ACHN (cell line): ENCODE results near the gene CCDC127.
A peak's percentile ranks its signal among the peaks of the same experiment; 100 is the strongest.
"Not testable (repeated sequence)": the region's sequence is repeated elsewhere in the genome, so short reads cannot be mapped to it uniquely, and the experiment has no call there.

Experiments used
- DNase-seq: peaks from one replicate; pipeline ENCODE4 v3.0.0-alpha.2; 2015
- in situ Hi-C: cut with HindIII; loops from 2 replicates; pipeline ENCODE4 v1.10.0; 2017; ENCODE audit warnings: low sequenced_read_pairs, low pct_ligation_motif_present, low pct_unique_long_range_greater_than_20kb

The CCDC127 gene

GRCh38 chr5:237931-238330, 20.0 kb upstream of the CCDC127 start:
- DNase-seq, in situ Hi-C loops: not testable (repeated sequence)

GRCh38 chr5:235527-235926, 17.6 kb upstream of the CCDC127 start:
- in situ Hi-C loops, DNase-seq: not testable (repeated sequence)

GRCh38 chr5:234450-234849, 16.5 kb upstream of the CCDC127 start:
- in situ Hi-C loops, result no loop called here
- DNase-seq, result no peak

GRCh38 chr5:233426-233825, 15.5 kb upstream of the CCDC127 start:
- in situ Hi-C loops, DNase-seq: not testable (repeated sequence)

GRCh38 chr5:231661-232060, 13.7 kb upstream of the CCDC127 start:
- in situ Hi-C loops, result no loop called here

GRCh38 chr5:230711-231110, 12.8 kb upstream of the CCDC127 start:
- DNase-seq, result no peak
- in situ Hi-C loops, result no loop called here

More at GRCh38 chr5:231661-232060, 13.7 kb upstream of the CCDC127 start:
- no peak for DNase-seq

GRCh38 chr5:228886-229285, 10.9 kb upstream of the CCDC127 start:
- in situ Hi-C loops, result no loop called here
- no peak for DNase-seq

- in situ Hi-C loops, DNase-seq: not testable (repeated sequence)
These were observed 9.4 kb upstream of the CCDC127 start for GRCh38 chr5:227375-227774.

GRCh38 chr5:225334-225733, 7.4 kb upstream of the CCDC127 start:
- in situ Hi-C loops, result no loop called here
- no peak for DNase-seq

GRCh38 chr5:223791-224190, 5.8 kb upstream of the CCDC127 start:
- DNase-seq, result no peak
- in situ Hi-C loops, result no loop called here

GRCh38 chr5:222951-223715, 5.2 kb upstream of the CCDC127 start:
- in situ Hi-C loops, DNase-seq: not testable (repeated sequence)

- DNase-seq, result peak; percentile 23
- in situ Hi-C loops, result no loop called here
These were observed 2.0 kb upstream of the CCDC127 start for GRCh38 chr5:219991-220390.

GRCh38 chr5:219460-219863, 1.5 kb upstream of the CCDC127 start:
- peak; percentile 41 for DNase-seq
- in situ Hi-C loops, result no loop called here

GRCh38 chr5:218457-219291, 721 bp upstream of the CCDC127 start:
- DNase-seq, result peak; percentile 37
- in situ Hi-C loops, result no loop called here

GRCh38 chr5:216076-216475, 1.9 kb downstream of the CCDC127 start:
- DNase-seq, in situ Hi-C loops: not testable (repeated sequence)

GRCh38 chr5:215256-215655, 2.7 kb downstream of the CCDC127 start:
- in situ Hi-C loops, result not testable (repeated sequence)
- DNase-seq, result peak; percentile 11

- in situ Hi-C loops, result no loop called here
- no peak for DNase-seq
These were observed 4.1 kb downstream of the CCDC127 start for GRCh38 chr5:213803-214395.

- no peak for DNase-seq
- in situ Hi-C loops, result no loop called here
These were observed 9.4 kb downstream of the CCDC127 start for GRCh38 chr5:208449-209114.

GRCh38 chr5:207599-207998, 10.4 kb downstream of the CCDC127 start:
- DNase-seq, result no peak
- in situ Hi-C loops, result no loop called here
